NK-92 treated with Interleukin-12 subunit alpha and Interleukin-12 subunit beta, amount 100 ng/mL, for 24 hours (cell line): ENCODE data around the gene CAMK2B.
A peak's percentile ranks its signal among the peaks of the same experiment; 100 is the strongest.

Experiments
- DNase-seq: peaks from one replicate; lab custom pipeline; 2025; lab: John Stamatoyannopoulos, UW

CAMK2B gene

GRCh38 chr7:44325201-44325671 lies at the start of gene CAMK2B:
TSS of gene CAMK2B (minus strand) at chr7:44325594. CDS start at chr7:44325421, 173 bp downstream.
- no peak for DNase-seq

- no peak for DNase-seq
Measured at GRCh38 chr7:44374007-44374763, 48.8 kb upstream of the CAMK2B start.

GRCh38 chr7:44373418-44373740 lies 48.0 kb upstream of the CAMK2B start:
- DNase-seq: no peak

DNA sequence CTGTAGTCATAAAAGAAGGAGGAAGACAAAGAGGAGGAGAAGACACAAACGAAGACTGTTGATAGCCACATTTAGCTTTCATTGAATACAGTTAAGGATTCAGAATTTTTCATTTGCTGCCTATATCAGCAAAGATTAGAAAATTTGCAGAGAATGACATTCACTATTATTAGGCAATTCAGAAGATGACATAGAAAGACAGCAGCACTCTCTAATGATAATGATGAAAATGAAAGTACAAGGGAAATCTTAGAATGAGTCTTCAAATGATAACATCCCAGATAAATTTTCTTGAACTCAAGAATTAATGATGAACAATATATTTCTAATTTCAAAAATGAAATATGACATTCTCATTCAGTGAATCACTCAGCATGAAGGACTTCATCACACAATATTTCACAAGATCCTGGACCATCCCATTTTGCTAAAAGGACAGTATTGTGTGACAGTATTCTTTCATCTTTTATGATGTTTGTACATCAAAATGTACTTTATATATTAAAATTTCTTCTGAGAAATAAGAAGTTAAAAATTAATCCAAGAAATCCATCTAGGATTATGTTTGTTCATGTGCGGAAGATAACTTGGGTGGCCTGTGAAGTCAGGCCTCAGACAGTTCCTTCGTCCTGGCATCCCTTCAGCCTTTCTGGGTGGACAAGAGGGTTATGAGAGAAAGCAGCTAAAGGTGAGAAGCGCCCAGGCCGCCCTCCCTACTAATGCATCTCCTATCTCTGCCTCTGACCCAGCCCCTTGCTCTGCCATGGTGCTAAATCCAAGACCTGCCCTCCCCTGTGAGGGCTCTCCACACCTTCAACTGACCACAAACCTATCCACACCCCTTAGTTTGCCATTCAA lies 47.4 kb upstream of the CAMK2B start:
- no peak for DNase-seq

GRCh38 chr7:44368885-44369284 lies 43.5 kb upstream of the CAMK2B start:
- DNase-seq: no peak

- DNase-seq: no peak
Measured at GRCh38 chr7:44368455-44368854, 43.1 kb upstream of the CAMK2B start.

DNA sequence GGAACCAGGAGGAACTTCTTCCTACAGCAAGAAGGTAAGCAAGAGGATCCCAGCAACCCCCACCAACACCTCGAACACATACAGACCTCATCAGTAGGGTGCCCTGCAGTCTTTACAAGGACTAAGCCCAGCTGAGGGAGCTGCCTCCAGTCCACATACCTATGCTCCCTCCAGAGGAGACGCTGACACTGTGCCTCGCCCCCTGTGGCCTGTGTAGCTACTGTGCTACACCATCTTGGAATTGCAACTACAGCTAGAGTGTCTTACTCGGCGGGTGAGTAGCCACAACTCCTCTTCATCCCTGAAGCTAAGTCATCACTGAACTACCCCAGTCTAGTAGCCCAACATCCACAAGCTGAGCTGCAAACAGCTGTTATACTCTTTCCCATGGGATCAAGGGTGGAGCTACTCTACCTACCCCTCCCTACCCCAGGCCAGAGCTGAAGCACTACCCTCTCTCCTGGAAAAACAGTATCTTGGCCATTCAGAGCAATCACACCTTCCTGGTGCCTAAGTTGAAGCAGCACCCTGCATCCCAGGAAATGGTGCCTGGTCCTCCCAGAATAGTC lies 42.2 kb upstream of the CAMK2B start:
- DNase-seq: no peak

DNA sequence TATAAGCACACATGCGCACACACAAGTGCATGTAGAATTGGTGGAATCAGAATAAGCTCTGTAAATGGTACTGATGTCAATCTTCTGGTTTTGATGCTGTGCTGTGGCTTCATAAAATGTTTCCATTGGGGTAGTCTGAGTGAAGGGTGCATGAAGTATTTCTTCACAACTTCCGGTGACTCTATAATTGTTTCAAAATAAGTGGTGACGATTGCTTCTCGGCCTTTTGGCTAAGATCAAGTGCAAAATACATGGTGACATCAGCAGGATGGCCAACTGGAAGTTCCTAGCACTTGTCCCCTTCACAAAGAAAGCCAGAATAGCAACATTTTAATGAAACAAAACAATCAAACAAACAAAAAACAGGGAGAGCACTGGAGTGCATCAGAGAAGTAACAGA lies 41.6 kb upstream of the CAMK2B start:
- DNase-seq: no peak

DNA sequence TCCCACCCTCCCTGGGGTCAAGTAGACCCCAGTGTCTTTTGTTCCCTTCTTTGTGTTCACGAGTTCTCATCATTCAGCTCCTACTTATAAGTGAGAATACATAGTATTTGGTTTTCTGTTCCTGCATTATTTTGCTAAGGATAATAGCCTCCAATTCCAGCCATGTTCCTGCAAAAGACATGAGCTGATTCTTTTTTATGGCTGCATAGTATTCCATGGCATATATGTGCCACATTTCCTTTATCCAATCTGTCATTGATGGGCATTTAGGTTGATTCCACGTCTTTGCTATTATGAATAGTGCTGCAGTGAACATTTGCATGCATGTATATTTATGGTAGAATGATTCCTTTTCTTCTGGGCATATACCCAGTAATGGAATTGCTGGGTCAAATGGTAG lies 28.3 kb upstream of the CAMK2B start:
- no peak for DNase-seq

DNA sequence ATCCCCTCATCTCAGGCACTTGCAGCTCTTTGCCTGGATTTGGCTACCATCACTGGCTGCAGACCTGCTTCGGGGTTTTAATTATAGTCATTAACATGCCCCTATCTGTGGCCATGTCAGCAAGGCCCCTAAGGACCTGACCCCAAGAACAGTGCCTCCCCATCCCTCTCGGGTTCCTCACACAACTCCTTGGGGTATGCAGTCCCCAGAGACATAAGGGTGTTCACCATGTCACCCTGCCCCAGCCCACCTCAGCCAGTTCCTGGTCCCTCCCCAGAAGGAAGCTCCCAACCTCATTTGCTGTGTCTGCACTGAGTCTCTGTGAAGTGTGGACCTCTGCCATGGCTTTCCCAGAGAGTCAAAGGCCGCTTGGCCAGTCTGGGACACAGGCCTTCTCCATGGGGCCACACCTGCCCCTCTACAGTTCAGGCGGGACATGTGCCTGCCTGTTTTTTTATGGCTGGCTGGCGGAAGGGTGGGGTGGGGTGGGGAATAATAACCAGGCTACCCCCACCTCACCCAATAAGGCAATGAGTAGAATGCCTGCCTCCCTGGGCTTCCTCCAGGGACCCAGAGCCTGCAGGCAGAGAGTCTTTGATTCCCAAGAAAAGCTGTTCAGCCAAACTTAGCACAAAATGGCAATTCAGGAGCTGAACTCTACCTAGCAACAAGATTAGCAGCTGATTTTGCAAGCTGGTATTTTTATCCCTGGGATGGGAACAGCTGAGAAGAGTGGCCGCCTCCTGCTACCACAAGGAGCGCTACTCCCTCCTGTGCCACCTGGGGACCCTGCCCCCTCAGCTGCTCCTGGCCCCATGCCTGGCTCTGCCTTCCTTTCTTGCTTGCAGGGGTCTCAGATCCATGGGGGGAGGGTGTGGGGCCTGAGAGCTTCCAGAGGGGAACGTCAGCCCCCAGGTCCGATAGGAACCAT lies 23.7 kb upstream of the CAMK2B start:
- no peak for DNase-seq

- peak; percentile 11 for DNase-seq
Measured at GRCh38 chr7:44348300-44348699, 22.9 kb upstream of the CAMK2B start.

- DNase-seq: no peak
Measured at GRCh38 chr7:44347546-44348114, 22.2 kb upstream of the CAMK2B start.

DNA sequence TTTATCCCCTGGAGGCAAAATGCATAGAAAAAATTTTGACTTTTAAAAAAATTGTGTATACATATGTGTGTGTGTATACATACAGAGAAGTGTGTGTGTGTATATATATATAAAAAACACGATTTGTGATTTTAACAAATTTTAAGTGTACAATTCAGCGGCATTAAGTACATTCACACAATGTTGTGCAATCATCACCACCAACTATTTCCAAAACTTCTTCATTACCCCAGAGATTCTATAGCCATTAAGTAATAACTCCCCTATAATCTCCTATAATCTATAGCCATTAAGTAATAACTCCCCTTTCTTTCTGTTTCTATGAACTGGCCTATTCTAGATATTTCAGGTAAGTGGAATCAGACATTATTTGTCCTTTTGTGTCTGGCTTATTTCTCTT lies 20.7 kb upstream of the CAMK2B start:
- no peak for DNase-seq

DNA sequence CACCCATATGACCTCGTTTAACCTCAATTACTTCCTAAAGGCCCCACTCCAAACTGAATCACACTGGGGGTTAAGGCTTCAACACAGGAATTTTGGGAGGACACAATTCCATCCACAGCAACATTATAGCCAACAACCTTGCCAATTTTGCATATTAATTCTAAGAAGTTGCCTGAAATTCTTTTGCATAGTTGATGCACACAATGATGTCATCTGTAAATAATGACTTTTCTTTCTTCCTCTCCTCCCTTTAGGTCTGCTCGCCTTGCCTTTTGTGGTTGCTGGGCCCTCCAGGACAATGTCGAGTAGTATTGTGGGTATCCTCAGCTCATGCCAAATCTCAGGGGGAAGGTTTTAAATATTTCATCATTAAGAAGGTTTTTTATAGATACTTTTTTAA lies 16.0 kb upstream of the CAMK2B start:
- no peak for DNase-seq

DNA sequence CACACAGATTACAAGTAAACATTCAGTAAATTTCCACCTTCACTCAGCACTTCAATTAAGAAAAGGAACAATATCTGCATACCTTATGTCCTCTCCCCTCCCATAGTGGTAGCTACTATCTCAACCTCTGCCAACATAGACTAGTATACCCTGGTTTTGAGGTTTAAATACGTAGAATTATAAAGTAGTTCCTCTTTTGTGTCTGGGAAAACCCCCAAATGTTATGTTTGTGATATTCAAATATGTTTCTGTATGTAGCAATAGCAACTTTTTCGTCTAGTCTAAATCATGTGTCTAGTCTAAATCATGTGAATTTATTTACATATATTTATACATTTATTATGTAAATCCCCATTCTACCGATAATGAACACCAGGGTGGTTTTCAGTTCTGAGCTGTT lies 13.2 kb upstream of the CAMK2B start:
- DNase-seq: no peak

DNA sequence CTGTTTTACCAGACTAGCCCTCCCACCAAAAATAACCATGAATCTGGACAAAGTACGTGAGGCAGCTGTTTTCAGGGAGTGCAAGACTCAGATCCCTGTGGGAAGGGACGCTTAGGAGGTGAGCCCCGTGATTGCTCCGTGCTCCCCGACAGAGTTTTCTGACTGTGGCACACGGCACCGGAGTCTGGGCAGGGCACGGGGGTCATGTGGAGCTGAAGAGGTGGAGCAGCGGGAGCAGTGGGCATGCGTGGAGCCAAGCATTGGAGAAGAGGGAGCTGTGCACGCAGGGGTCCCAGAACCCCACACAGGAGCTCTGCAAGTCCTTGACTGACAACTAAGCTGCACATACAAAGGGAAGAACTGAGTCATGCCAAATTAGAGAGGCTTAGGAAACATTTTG lies 11.1 kb upstream of the CAMK2B start:
- no peak for DNase-seq

DNA sequence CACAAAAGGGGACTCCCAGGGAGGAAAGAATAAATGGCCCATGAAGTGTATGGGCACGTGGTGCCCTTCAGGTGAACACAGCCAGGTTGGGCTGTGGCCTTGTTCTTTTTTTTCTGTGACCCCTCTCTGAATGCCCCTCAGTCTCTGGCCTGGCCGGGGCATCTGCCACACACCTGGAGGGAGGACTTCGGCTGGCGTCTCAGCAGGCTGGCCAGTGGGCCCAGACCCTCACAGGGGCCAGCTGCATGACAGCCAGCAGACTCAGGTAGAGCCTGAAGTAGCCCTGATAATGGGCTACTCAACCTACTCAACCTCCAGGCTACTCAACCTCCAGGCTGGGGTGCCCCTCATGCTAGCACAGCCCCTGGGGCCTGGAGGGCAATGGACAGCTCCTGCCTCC lies 9.8 kb upstream of the CAMK2B start:
- no peak for DNase-seq

- DNase-seq: no peak
Measured at GRCh38 chr7:44334734-44335097, 9.3 kb upstream of the CAMK2B start.

DNA sequence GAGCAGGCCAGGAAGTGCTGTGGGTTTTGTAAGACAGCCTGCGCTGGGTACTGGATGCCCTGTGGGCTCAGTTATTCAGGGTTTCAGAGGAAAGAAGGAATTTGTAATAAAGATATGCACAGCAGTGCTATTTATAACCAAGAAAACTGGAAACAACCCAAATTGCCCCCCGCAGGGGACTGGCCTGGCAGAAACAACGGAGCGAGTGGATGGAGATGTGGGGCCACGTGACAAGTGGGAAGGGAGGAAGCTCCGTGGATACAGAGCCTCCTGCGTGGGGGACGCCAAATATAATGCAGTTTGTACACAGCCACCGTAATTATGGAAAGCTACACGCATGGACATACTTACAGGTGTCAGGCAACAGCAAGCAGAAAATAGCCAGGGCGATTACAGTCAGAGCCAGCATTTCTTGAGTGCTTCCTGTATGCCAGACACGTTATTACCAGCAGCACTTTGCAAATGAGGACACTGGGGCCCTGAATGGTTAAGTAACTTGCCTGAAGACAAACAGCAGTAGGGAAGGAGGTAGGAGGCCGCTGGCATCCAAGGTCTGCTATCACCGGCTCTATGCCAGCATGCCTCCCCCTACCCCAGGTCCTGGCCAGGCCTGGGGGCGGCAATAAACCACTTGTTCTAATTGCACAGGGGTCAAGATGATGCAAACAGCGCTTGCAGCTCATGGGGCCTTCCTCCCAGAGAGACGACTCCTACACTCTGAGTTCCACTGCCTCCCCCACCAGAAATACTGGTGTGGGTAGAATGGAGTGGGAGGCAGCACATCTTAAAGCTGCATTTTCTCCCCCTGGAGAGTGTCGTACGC lies 8.7 kb upstream of the CAMK2B start:
- DNase-seq: no peak

- DNase-seq: no peak
Measured at GRCh38 chr7:44331682-44332081, 6.3 kb upstream of the CAMK2B start.

- no peak for DNase-seq
Measured at GRCh38 chr7:44330331-44330730, 4.9 kb upstream of the CAMK2B start.
